B cell (primary cell): ENCODE results near the gene LILRB1. TPM values are rescaled to one million over a fixed set of nuclear protein-coding genes. Genes with fewer than 3 reads are reported as not detected.

Source experiments
- ATAC-seq: fragments of 200-7000 bp; cut with Tn5 transposase; one replicate; pipeline ENCODE4 v1.10.0; 2021; ENCODE audit warnings: low read depth, mild to moderate bottlenecking, moderate number of reproducible peaks, moderate library complexity
- CTCF ChIA-PET: fragments of 350-600 bp; sonication (Branson Sonifier 250); formaldehyde crosslinking; loops from one replicate; lab custom pipeline; 2021; ENCODE audit warnings: antibody characterized with exemption, inconsistent platforms; lab: Charles Lee
- POLR2A ChIA-PET: fragments of 350-600 bp; sonication (Branson Sonifier 250); formaldehyde crosslinking; loops from one replicate; lab custom pipeline; 2021; ENCODE audit warnings: antibody characterized with exemption; lab: Charles Lee
- DNase-seq: peaks from one replicate; pipeline ENCODE4 v3.0.0; 2013
- H2AFZ ChIP-seq: 2 replicates; pipeline ENCODE4 v1.6.1; 2012; ENCODE audit warnings: mild to moderate bottlenecking, low read depth, low read length; ENCODE audit not compliant: insufficient read depth, poor library complexity, severe bottlenecking
- H3K27ac ChIP-seq, 2 donors: 1 replicate in 1 of 2; 2 replicates in 1 of 2; pipeline ENCODE4 v1.5.1; 2012 to 2013; ENCODE audit warnings: low read length in 2 of 2, mild to moderate bottlenecking in 2 of 2, moderate library complexity in 1 of 2
- H3K27me3 ChIP-seq, 4 experiments: fragments of 200-600 bp in 1 of 4; sonication (generic) in 1 of 4; replicated peaks in 1 of 4; 1 replicate in 2 of 4; 2 replicates in 2 of 4; pipeline versions ENCODE4 v1.6.1 to v1.7.0; 2013 to 2016; ENCODE audit warnings: low read length in 3 of 4, mild to moderate bottlenecking in 2 of 4, mixed read lengths in 1 of 4, moderate library complexity in 1 of 4; ENCODE audit not compliant: insufficient read depth in 4 of 4, control insufficient read depth in 3 of 4; ENCODE audit errors: control extremely low read depth in 1 of 4
- H3K36me3 ChIP-seq, 2 experiments: replicated peaks in 1 of 2; 1 replicate in 1 of 2; 2 replicates in 1 of 2; pipeline versions ENCODE4 v1.6.1 to v1.7.1; 2013; ENCODE audit warnings: low read length in 1 of 2; ENCODE audit not compliant: insufficient read depth in 2 of 2, control insufficient read depth in 1 of 2; ENCODE audit errors: control extremely low read depth in 1 of 2, extremely low read depth in 1 of 2
- H3K4me1 ChIP-seq, 2 donors: fragments of 200-600 bp in 1 of 2; sonication (generic) in 1 of 2; 1 replicate in 1 of 2; 2 replicates in 1 of 2; pipeline versions ENCODE4 v1.5.1 to v1.6.1; 2013 to 2017; ENCODE audit warnings: low read length in 2 of 2; ENCODE audit not compliant: control insufficient read depth in 2 of 2, insufficient read depth in 2 of 2
- H3K4me2 ChIP-seq: replicated peaks from 2 replicates; pipeline ENCODE3; 2012; ENCODE audit warnings: mild to moderate bottlenecking, low read depth, low read length; ENCODE audit not compliant: poor library complexity, severe bottlenecking
- H3K4me3 ChIP-seq, 5 experiments: fragments of 200-600 bp in 1 of 5; sonication (generic) in 1 of 5; 1 replicate in 3 of 5; 2 replicates in 2 of 5; pipeline versions ENCODE4 v1.5.1 to v1.7.0; 2011 to 2016; ENCODE audit warnings: low read length in 4 of 5, mild to moderate bottlenecking in 4 of 5, low read depth in 2 of 5, control low read depth in 1 of 5, moderate library complexity in 1 of 5; ENCODE audit not compliant: insufficient read depth in 1 of 5; ENCODE audit errors: control extremely low read depth in 1 of 5, extremely low read depth in 1 of 5
- H3K79me2 ChIP-seq: fragments of 200-600 bp; sonication (generic); one replicate; pipeline ENCODE4 v1.6.0; 2016; ENCODE audit warnings: low read length; ENCODE audit not compliant: control insufficient read depth, insufficient read depth
- H3K9ac ChIP-seq: fragments of 200-600 bp; sonication (generic); 2 replicates; pipeline ENCODE4 v1.6.1; 2017; ENCODE audit warnings: mild to moderate bottlenecking, low read length, moderate library complexity
- H3K9me3 ChIP-seq, 3 donors: one replicate each; pipeline versions ENCODE4 v1.6.1 to v1.7.1; 2013; ENCODE audit warnings: low read length in 2 of 3; ENCODE audit not compliant: control insufficient read depth in 2 of 3, insufficient read depth in 1 of 3; ENCODE audit errors: control extremely low read depth in 1 of 3
- H4K20me1 ChIP-seq: 2 replicates; pipeline ENCODE4 v1.6.0; 2012; ENCODE audit warnings: mild to moderate bottlenecking, low read length; ENCODE audit not compliant: insufficient read depth, control insufficient read depth, poor library complexity, severe bottlenecking
- H3K27ac Mint-ChIP-seq: one replicate; pipeline ENCODE4 v1.8.0; 2021; ENCODE audit warnings: mixed read lengths
- H3K27me3 Mint-ChIP-seq: one replicate; pipeline ENCODE4 v1.8.0; 2021; ENCODE audit warnings: mixed read lengths
- H3K4me1 Mint-ChIP-seq: one replicate; pipeline ENCODE4 v1.8.0; 2021; ENCODE audit warnings: mixed read lengths
- H3K4me3 Mint-ChIP-seq: one replicate; pipeline ENCODE4 v1.8.0; 2021; ENCODE audit warnings: mixed read lengths
- H3K9me3 Mint-ChIP-seq: one replicate; pipeline ENCODE4 v1.8.0; 2022; ENCODE audit warnings: mixed read lengths; ENCODE audit not compliant: insufficient read depth
- EZH2 ChIP-seq: IDR thresholded peaks from 2 replicates; pipeline ENCODE4 v1.6.1; 2012; ENCODE audit warnings: borderline replicate concordance, low read depth, mild to moderate bottlenecking, moderate library complexity, low read length; ENCODE audit not compliant: insufficient read depth, poor library complexity, severe bottlenecking
- WGBS: methylation state at CpG from one replicate; pipeline ENCODE4 v1.1.5; 2013; ENCODE audit warnings: missing lambda C conversion rate; ENCODE audit not compliant: insufficient coverage; 5-methylcytosine and 5-hydroxymethylcytosine counted together
- intact Hi-C: fragments of 100-400 bp; cut with micrococcal nuclease; formaldehyde crosslinking; loops from one replicate; pipeline ENCODE4 v1.10.0; 2022
- polyA plus RNA-seq: library from polyadenylated mRNA; depleted of rRNA; stranded (reverse); fragments of >200 nt; gene quantifications from 2 replicates; pipeline ENCODE4 v1.2.3, GENCODE V29; 2012
- total RNA-seq, 2 donors: library from RNA; stranded (reverse); fragments of 120-200 nt in 1 of 2; gene quantifications; 1 replicate in 1 of 2; 2 replicates in 1 of 2; pipeline versions ENCODE4 v1.2.3 to v1.2.4, GENCODE V29; 2013 to 2022
- TF ChIP-seq, protein P1 (sequence below): fragments of 200-600 bp; IDR thresholded peaks from one replicate; pipeline ENCODE4 v1.8.0; 2022; ENCODE audit warnings: antibody characterized with exemption, mild to moderate bottlenecking

The LILRB1 gene
- total and polyA plus RNA-seq, 2 donors (not counting 1 experiment from before 2014, with no cell fraction given) = 138 to 170 TPM

DNA sequence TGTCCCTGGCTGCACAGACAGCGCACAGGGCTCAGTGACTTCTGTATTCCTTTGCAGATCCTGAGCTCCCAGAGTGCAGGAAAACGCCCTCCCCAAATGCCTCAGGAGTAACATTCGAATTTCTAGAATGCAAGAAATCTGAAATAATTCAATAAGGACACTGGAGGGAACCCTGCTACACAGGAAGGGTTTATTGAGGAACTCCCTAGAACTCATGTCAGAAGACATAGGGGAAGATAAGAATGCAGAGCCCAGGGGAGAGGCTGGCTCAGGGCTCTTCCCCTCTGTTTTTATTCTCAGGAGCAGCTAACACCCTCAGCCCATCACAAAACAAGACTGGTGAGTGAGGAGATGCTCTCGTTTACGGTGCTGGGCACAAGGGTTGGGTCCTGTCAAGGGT is 30.1 kb upstream of the LILRB1 start:
- Histone ChIP-seq H3K4me2 (no peak overlapping the region), H3K27ac (no peak overlapping the region), H4K20me1 (no peaks in the 10 kb centered on the region), H3K79me2 (no peaks in the 10 kb centered on the region), H3K4me3 (no peak overlapping the region), H3K27me3 (peaks cover 0 to 2% (median 1%) of the 10 kb centered on the region in 4 experiments), H3K36me3 (no peaks in the 10 kb centered on the region), H2AFZ (no peak overlapping the region), H3K9me3 (peaks cover 2 to 4% (median 3%) of the 10 kb centered on the region in 3 donors), H3K4me1 (no peaks in the 10 kb centered on the region), H3K9ac (no peak overlapping the region)
- H3K27ac Mint-ChIP-seq = no peak overlapping the region
- no peaks in the 10 kb centered on the region for H3K4me1 Mint-ChIP-seq
- intact Hi-C loops = no loop called here
- H3K27me3 Mint-ChIP-seq = peaks cover 13% of the 10 kb centered on the region
- H3K4me3 Mint-ChIP-seq = no peak overlapping the region
- 100% methylated on average over 2 of the region's 5 CpGs for WGBS
- DNase-seq (no peak), ATAC-seq (no peak)
- ChIA-PET CTCF (no interaction called here), POLR2A (no interaction called here)
- TF ChIP-seq, protein P1, sequence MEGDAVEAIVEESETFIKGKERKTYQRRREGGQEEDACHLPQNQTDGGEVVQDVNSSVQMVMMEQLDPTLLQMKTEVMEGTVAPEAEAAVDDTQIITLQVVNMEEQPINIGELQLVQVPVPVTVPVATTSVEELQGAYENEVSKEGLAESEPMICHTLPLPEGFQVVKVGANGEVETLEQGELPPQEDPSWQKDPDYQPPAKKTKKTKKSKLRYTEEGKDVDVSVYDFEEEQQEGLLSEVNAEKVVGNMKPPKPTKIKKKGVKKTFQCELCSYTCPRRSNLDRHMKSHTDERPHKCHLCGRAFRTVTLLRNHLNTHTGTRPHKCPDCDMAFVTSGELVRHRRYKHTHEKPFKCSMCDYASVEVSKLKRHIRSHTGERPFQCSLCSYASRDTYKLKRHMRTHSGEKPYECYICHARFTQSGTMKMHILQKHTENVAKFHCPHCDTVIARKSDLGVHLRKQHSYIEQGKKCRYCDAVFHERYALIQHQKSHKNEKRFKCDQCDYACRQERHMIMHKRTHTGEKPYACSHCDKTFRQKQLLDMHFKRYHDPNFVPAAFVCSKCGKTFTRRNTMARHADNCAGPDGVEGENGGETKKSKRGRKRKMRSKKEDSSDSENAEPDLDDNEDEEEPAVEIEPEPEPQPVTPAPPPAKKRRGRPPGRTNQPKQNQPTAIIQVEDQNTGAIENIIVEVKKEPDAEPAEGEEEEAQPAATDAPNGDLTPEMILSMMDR = no peak
- no peak for TF ChIP-seq EZH2
- peaks cover 3% of the 10 kb centered on the region for H3K9me3 Mint-ChIP-seq

DNA sequence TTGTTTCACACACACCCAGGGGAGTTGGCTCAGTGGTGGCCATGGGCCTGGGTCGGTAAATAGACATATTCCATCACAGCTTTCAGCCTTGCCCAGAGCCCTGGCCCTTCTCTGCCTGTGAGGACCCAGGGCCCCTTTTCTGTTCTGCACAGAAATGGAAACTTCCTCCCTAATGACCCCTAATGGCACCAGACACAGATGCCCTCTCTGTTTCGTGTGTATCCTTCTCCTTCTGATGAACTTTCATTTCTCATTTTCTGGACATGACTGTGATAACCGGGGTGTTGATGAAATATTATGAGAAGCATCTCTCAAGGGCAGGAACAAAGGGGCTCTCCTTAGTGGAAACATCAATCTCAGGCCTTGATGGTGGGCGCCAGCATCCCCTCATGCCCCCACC is 24.1 kb upstream of the LILRB1 start:
- intact Hi-C loops = no loop called here
- Histone ChIP-seq H3K36me3 (no peaks in the 10 kb centered on the region), H3K79me2 (no peaks in the 10 kb centered on the region), H3K4me1 (peaks cover 20 to 24% of the 10 kb centered on the region in 2 donors), H3K27ac (no peak overlapping the region), H3K4me2 (peak overlapping the region; percentile 49), H3K9me3 (peaks cover 0 to 4% (median 2%) of the 10 kb centered on the region in 3 donors), H3K4me3 (no peak overlapping the region), H2AFZ (no peak overlapping the region), H3K9ac (no peak overlapping the region), H4K20me1 (no peaks in the 10 kb centered on the region), H3K27me3 (no peaks in the 10 kb centered on the region)
- ChIA-PET CTCF (no interaction called here), POLR2A (no interaction called here)
- Mint-ChIP-seq H3K9me3 (peaks cover 4% of the 10 kb centered on the region), H3K27ac (peak overlapping the region; percentile 21), H3K27me3 (peaks cover 6% of the 10 kb centered on the region), H3K4me1 (peaks cover 26% of the 10 kb centered on the region), H3K4me3 (peak overlapping the region; percentile 52)
- DNase-seq (peak; percentile 44), ATAC-seq (no peak)
- TF ChIP-seq, protein P1 = no peak
- TF ChIP-seq EZH2 = no peak
- WGBS = no CpG with 5 or more reads among the region's 4 CpGs
